Naive B cell (primary cell): ENCODE results near the gene IL18BP. TPM values are rescaled to one million over a fixed set of nuclear protein-coding genes. Genes with fewer than 3 reads are reported as not detected.

Experiments
- ATAC-seq, 2 donors: fragments of 150-1000 bp; cut with Tn5 transposase; 2 replicates each; pipeline ENCODE4 v1.10.0; 2021; ENCODE audit warnings: low read depth in 2 of 2, mild to moderate bottlenecking in 2 of 2, moderate library complexity in 2 of 2
- DNase-seq: peaks from one replicate; pipeline ENCODE4 v3.0.0; 2022
- H3K27ac Mint-ChIP-seq, 6 donors: one replicate each; pipeline ENCODE4 v1.8.0; 2020 to 2022; ENCODE audit warnings: mild to moderate bottlenecking in 6 of 6, mixed read lengths in 6 of 6, moderate library complexity in 5 of 6, inconsistent platforms in 2 of 6
- H3K27me3 Mint-ChIP-seq, 3 donors: one replicate each; pipeline ENCODE4 v1.8.0; 2021 to 2022; ENCODE audit warnings: mixed read lengths in 3 of 3, mild to moderate bottlenecking in 1 of 3
- H3K36me3 Mint-ChIP-seq, 2 donors: one replicate each; pipeline ENCODE4 v1.8.0; 2020 to 2022; ENCODE audit warnings: mixed read lengths in 2 of 2, inconsistent platforms in 1 of 2, mild to moderate bottlenecking in 1 of 2
- H3K4me1 Mint-ChIP-seq, 3 donors: one replicate each; pipeline ENCODE4 v1.8.0; 2020 to 2022; ENCODE audit warnings: mixed read lengths in 3 of 3, inconsistent platforms in 1 of 3, mild to moderate bottlenecking in 1 of 3, moderate library complexity in 1 of 3
- H3K4me3 Mint-ChIP-seq, 8 donors: one replicate each; pipeline ENCODE4 v1.8.0; 2020 to 2022; ENCODE audit warnings: mild to moderate bottlenecking in 8 of 8, mixed read lengths in 8 of 8, moderate library complexity in 8 of 8, inconsistent platforms in 2 of 8
- H3K9me3 Mint-ChIP-seq, 7 donors: one replicate each; pipeline ENCODE4 v1.8.0; 2020 to 2022; ENCODE audit warnings: mixed read lengths in 7 of 7, mild to moderate bottlenecking in 5 of 7, inconsistent platforms in 2 of 7, moderate library complexity in 1 of 7
- polyA plus RNA-seq, 6 donors: library from polyadenylated mRNA; unstranded; fragments of 300-500 nt; fragmentation: Illumina TruSeq; gene quantifications; one replicate each; pipeline ENCODE4 v1.2.3, GENCODE V29; 2021; ENCODE audit warnings: low read depth in 6 of 6

IL18BP gene
- polyA plus RNA-seq, 6 donors from 2014 or later, result 2.1 to 10.4 (median 5.7) TPM

GRCh38 chr11:71986131-71986530, 12.6 kb upstream of the IL18BP start:
- Mint-ChIP-seq H3K27me3 (no peaks in the 10 kb centered on the region), H3K27ac (peak overlapping the region in 5 of 6 donors; percentile 40 to 90 (median 74)), H3K9me3 (no peaks in the 10 kb centered on the region), H3K36me3 (peaks cover 0 to 5% of the 10 kb centered on the region in 2 donors), H3K4me1 (peaks cover 22 to 38% (median 29%) of the 10 kb centered on the region in 3 donors), H3K4me3 (peak overlapping the region in 2 of 8 donors; percentile 1 to 7)
- ATAC-seq (peak; percentile 73), DNase-seq (no peak)

DNA sequence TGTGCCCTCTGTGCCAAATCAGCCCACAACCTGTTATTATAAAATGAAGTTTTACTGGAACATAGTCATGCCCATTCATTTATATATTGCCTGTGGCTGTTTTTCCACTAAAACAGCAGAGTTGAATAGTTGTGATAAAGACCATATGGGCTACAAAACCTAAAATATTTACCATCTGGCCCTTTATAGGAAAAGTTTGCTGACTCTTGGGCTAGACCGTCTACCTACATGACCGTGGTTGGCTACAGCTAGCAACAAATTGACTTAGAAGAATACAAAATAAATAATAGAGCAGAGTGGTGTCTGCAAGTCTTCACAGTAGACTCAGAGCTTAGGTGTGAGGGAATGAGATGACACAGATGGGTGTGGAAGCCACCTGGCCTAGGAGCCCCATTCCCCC, 11.2 kb upstream of the IL18BP start:
- ATAC-seq, result no peak
- DNase-seq, result no peak

DNA sequence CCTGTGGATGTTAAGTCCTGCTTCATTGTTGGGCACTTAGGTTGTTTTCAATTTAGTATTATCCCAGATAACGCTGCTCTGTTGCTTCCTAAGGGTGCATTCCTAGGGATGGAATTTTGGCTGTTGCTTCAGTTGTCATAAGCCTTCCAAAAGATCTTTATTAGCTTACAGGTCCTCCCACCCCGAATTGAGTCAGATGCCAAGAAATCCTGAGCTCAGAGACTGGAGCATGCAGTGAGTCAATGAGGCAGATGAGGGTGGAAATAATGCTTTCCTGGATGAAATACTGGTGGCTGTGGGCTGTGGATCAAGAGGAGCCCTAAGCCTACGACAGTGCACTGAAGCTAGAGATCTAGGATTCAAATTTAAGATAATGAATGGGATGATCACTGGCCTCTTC, 10.7 kb upstream of the IL18BP start:
- peaks cover 0 to 5% of the 10 kb centered on the region in 2 donors for H3K36me3 Mint-ChIP-seq
- H3K9me3 Mint-ChIP-seq, result no peaks in the 10 kb centered on the region
- no peak overlapping the region for H3K4me3 Mint-ChIP-seq
- DNase-seq (no peak), ATAC-seq (no peak)
- H3K27ac Mint-ChIP-seq, result no peak overlapping the region
- no peaks in the 10 kb centered on the region for H3K27me3 Mint-ChIP-seq
- H3K4me1 Mint-ChIP-seq, result peaks cover 35 to 56% (median 48%) of the 10 kb centered on the region in 3 donors

More for the DNA sequence above, 11.2 kb upstream of the IL18BP start:
- Mint-ChIP-seq H3K4me1 (peaks cover 31 to 52% (median 42%) of the 10 kb centered on the region in 3 donors), H3K27ac (no peak overlapping the region), H3K9me3 (no peaks in the 10 kb centered on the region), H3K36me3 (peaks cover 0 to 5% of the 10 kb centered on the region in 2 donors), H3K27me3 (no peaks in the 10 kb centered on the region), H3K4me3 (no peak overlapping the region)

DNA sequence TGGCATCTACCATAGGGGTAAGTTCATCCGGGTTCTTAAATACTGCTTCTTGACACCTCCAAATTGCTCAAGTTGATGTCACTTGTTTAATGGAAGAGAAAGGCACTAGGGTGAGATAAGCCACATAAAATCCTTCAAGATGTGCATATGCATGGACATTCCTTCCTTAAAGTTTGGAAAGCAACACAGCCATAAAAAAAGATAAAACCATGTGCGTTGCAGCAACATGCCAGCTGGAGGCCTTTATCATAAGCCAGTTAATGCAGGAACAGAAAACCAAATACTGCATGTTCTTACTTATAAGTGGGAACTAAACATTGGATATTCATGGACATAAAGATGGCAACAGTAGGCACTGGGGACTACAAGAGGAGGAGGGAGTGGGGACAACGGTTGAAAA, 8.0 kb upstream of the IL18BP start:
- Mint-ChIP-seq H3K27ac (peak overlapping the region in 1 of 6 donors; percentile 32), H3K27me3 (no peaks in the 10 kb centered on the region), H3K9me3 (peaks cover 0 to 6% (median 0%) of the 10 kb centered on the region in 7 donors), H3K4me3 (no peak overlapping the region), H3K4me1 (peaks cover 43 to 74% (median 61%) of the 10 kb centered on the region in 3 donors), H3K36me3 (peaks cover 0 to 5% of the 10 kb centered on the region in 2 donors)
- DNase-seq (no peak), ATAC-seq (no peak)

GRCh38 chr11:71991494-71991893, 7.2 kb upstream of the IL18BP start:
- Mint-ChIP-seq H3K27me3 (no peaks in the 10 kb centered on the region), H3K36me3 (no peaks in the 10 kb centered on the region), H3K27ac (peak overlapping the region in 5 of 6 donors; percentile 5 to 87 (median 83)), H3K4me3 (peak overlapping the region in 7 of 8 donors; percentile 1 to 81 (median 24)), H3K9me3 (peaks cover 0 to 6% (median 0%) of the 10 kb centered on the region in 7 donors), H3K4me1 (peaks cover 38 to 67% (median 54%) of the 10 kb centered on the region in 3 donors)
- DNase-seq, result peak; percentile 75
- ATAC-seq, result peak; percentile 93 to 94

- Mint-ChIP-seq H3K4me1 (peaks cover 38 to 66% (median 54%) of the 10 kb centered on the region in 3 donors), H3K27me3 (no peaks in the 10 kb centered on the region), H3K4me3 (peak overlapping the region in 2 of 8 donors; percentile 75 to 81), H3K36me3 (no peaks in the 10 kb centered on the region), H3K9me3 (peaks cover 0 to 6% (median 0%) of the 10 kb centered on the region in 7 donors), H3K27ac (peak overlapping the region in 5 of 6 donors; percentile 5 to 87 (median 83))
- no peak for DNase-seq
- ATAC-seq, result no peak
Observed at GRCh38 chr11:71992136-71992730, 6.5 kb upstream of the IL18BP start.

- H3K4me3 Mint-ChIP-seq, result peak overlapping the region in 3 of 8 donors; percentile 12 to 42 (median 32)
- no peak for ATAC-seq
- no peaks in the 10 kb centered on the region for H3K27me3 Mint-ChIP-seq
- peaks cover 0 to 6% (median 0%) of the 10 kb centered on the region in 7 donors for H3K9me3 Mint-ChIP-seq
- peaks cover 0 to 6% of the 10 kb centered on the region in 2 donors for H3K36me3 Mint-ChIP-seq
- DNase-seq, result no peak
- peaks cover 57 to 81% (median 80%) of the 10 kb centered on the region in 3 donors for H3K4me1 Mint-ChIP-seq
- peak overlapping the region in 3 of 6 donors; percentile 26 to 96 (median 33) for H3K27ac Mint-ChIP-seq
Observed at GRCh38 chr11:71994786-71995185, 3.9 kb upstream of the IL18BP start.

GRCh38 chr11:71995726-71996291, 2.9 kb upstream of the IL18BP start:
- Mint-ChIP-seq H3K27ac (peak overlapping the region in 2 of 6 donors; percentile 29 to 34), H3K4me1 (peaks cover 52 to 78% (median 71%) of the 10 kb centered on the region in 3 donors)
- no peak for DNase-seq

GRCh38 chr11:71996517-71996916, 2.2 kb upstream of the IL18BP start:
- DNase-seq, result no peak
- H3K4me3 Mint-ChIP-seq, result no peak overlapping the region

More at GRCh38 chr11:71995726-71996291, 2.9 kb upstream of the IL18BP start:
- H3K9me3 Mint-ChIP-seq, result peaks cover 0 to 6% (median 0%) of the 10 kb centered on the region in 7 donors
- H3K27me3 Mint-ChIP-seq, result no peaks in the 10 kb centered on the region
- peak overlapping the region in 1 of 8 donors; percentile 6 for H3K4me3 Mint-ChIP-seq
- peaks cover 0 to 6% of the 10 kb centered on the region in 2 donors for H3K36me3 Mint-ChIP-seq
- ATAC-seq, result no peak

GRCh38 chr11:71996946-71997345, 1.8 kb upstream of the IL18BP start:
- ATAC-seq (no peak), DNase-seq (no peak)
- Mint-ChIP-seq H3K27ac (peak overlapping the region in 3 of 6 donors; percentile 84 to 88 (median 87)), H3K4me1 (peaks cover 46 to 69% (median 65%) of the 10 kb centered on the region in 3 donors), H3K9me3 (peaks cover 0 to 6% (median 0%) of the 10 kb centered on the region in 7 donors), H3K27me3 (no peaks in the 10 kb centered on the region), H3K36me3 (peaks cover 0 to 6% of the 10 kb centered on the region in 2 donors), H3K4me3 (no peak overlapping the region)

More at GRCh38 chr11:71996517-71996916, 2.2 kb upstream of the IL18BP start:
- Mint-ChIP-seq H3K9me3 (peaks cover 0 to 6% (median 0%) of the 10 kb centered on the region in 7 donors), H3K27ac (peak overlapping the region in 3 of 6 donors; percentile 34 to 88 (median 87)), H3K36me3 (peaks cover 0 to 6% of the 10 kb centered on the region in 2 donors), H3K4me1 (peaks cover 46 to 71% (median 65%) of the 10 kb centered on the region in 3 donors), H3K27me3 (no peaks in the 10 kb centered on the region)
- no peak for ATAC-seq

DNA sequence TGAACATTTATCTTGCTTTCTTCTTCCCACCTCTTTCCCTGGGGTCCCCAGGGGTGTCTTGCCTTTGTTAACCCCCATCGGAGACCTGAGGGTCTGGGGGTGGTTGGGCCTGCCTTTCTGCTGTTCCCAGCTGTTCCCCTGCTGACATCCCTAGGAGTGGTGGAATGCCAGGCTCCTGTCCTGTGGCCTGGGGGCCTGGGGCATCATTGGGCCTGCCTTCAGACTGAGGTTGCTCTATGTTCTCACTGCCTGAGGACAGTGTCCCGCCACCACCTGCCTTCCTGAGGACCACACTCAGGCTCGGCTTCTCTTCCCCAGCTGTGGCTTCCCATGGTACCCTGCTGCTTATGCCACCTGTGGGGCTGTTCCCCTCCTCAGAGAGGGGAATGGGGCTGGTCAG, 1.1 kb upstream of the IL18BP start:
- Mint-ChIP-seq H3K27me3 (no peaks in the 10 kb centered on the region), H3K4me1 (peaks cover 48 to 66% (median 65%) of the 10 kb centered on the region in 3 donors), H3K36me3 (peaks cover 0 to 11% of the 10 kb centered on the region in 2 donors), H3K9me3 (peaks cover 0 to 6% (median 0%) of the 10 kb centered on the region in 7 donors), H3K27ac (peak overlapping the region in 3 of 6 donors; percentile 33 to 88 (median 72)), H3K4me3 (no peak overlapping the region)
- no peak for DNase-seq
- ATAC-seq, result no peak

GRCh38 chr11:71998061-71998460, 648 bp upstream of the IL18BP start:
- Mint-ChIP-seq H3K9me3 (peaks cover 0 to 6% (median 0%) of the 10 kb centered on the region in 7 donors), H3K27me3 (no peaks in the 10 kb centered on the region), H3K4me1 (peaks cover 45 to 62% (median 61%) of the 10 kb centered on the region in 3 donors), H3K27ac (peak overlapping the region; percentile 39 to 98 (median 92)), H3K4me3 (peak overlapping the region in 4 of 8 donors; percentile 82 to 93 (median 86)), H3K36me3 (peaks cover 0 to 13% of the 10 kb centered on the region in 2 donors)
- ATAC-seq (no peak), DNase-seq (no peak)

- DNase-seq, result no peak
- no peak for ATAC-seq
- H3K4me1 Mint-ChIP-seq, result peaks cover 37 to 49% (median 48%) of the 10 kb centered on the region in 3 donors
Observed at GRCh38 chr11:71999362-71999761, 653 bp downstream of the IL18BP start.

More at GRCh38 chr11:71999362-71999761, 653 bp downstream of the IL18BP start:
- peak overlapping the region in 7 of 8 donors; percentile 81 to 93 (median 84) for H3K4me3 Mint-ChIP-seq
- peak overlapping the region; percentile 65 to 98 (median 94) for H3K27ac Mint-ChIP-seq
- peaks cover 0 to 13% of the 10 kb centered on the region in 2 donors for H3K36me3 Mint-ChIP-seq
- H3K27me3 Mint-ChIP-seq, result no peaks in the 10 kb centered on the region
- peaks cover 0 to 3% (median 0%) of the 10 kb centered on the region in 7 donors for H3K9me3 Mint-ChIP-seq
